HL-60 (cell line): ENCODE data around the gene ARFGEF3.

Experiments
- CTCF ChIP-seq: IDR thresholded peaks from one replicate; pipeline ENCODE4 v1.5.1; 2011; ENCODE audit warnings: low read length, control low read depth, inconsistent platforms; ENCODE audit not compliant: insufficient read depth
- POLR2AphosphoS5 ChIP-seq: IDR thresholded peaks from 2 replicates; pipeline ENCODE4 v1.6.1; 2012; ENCODE audit warnings: low read depth

GRCh38 chr6:138215093-138215782 lies 53.5 kb downstream of the ARFGEF3 start:
- no peak for TF ChIP-seq CTCF
- no peak for TF ChIP-seq POLR2AphosphoS5
